Hippocampal formation (tissue), 2 donors: ENCODE measurements around the gene SLC25A42.
"Not testable (repeated sequence)": the region's sequence is repeated elsewhere in the genome, so short reads cannot be mapped to it uniquely, and the experiment has no call there.

Experiments used
- DNase-seq, 2 donors: peaks; one replicate each; lab custom pipeline; 2025; lab: John Stamatoyannopoulos, UW

The SLC25A42 gene, protein sequence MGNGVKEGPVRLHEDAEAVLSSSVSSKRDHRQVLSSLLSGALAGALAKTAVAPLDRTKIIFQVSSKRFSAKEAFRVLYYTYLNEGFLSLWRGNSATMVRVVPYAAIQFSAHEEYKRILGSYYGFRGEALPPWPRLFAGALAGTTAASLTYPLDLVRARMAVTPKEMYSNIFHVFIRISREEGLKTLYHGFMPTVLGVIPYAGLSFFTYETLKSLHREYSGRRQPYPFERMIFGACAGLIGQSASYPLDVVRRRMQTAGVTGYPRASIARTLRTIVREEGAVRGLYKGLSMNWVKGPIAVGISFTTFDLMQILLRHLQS

DNA sequence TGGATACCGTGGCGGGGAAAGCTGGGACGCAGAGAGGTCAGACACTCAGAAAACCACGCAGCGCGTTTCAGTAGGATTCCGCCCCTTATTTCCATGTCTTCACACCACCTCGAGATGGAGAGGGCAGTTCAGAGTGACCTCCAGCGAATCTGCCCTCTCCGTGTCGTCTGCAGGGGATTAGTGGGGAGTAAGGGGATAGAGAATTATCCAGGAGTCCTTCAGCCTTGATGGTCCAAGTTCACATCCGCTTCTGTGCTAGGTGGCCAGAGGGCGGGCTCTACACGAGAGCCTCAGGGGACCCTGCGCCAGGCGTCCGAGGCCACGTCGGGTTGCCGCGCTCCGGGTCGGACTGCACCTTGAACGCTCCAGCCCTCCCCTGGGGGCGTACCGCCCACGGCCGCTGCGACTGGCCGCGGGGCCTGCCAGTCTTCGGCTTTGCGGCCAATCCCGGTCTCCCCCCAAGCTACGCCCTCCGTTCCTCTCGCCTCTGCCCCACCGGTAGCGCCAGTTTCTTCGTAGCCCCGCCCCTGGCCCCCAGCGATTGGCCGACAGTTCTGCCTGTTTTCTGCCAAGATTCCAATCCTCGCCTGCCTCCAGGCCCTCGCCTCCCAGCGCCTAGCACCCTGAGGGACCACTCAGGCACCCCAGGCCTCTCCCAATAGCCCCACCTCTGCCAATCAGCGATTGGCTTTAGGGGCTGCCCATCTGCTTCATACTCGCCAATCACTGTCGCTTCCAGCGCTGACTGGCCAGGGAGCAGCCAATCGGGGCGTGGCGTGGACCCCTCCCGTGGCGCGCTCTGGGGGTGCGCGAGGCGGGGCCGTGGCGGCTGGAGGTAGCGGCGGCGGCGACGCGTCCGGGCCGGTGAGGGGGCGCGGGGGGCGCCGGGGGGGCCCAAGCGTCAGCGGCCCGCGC, at the start of gene SLC25A42:
Gene SLC25A42 (plus strand): TSS at position 812 of the 915 bp plus-strand sequence. CDS start 32,131 bp downstream, outside the sequence.
- peak; percentile 100 for DNase-seq

- DNase-seq: peak in 1 of 2 donors; percentile 6
Observed at GRCh38 chr19:19021115-19021514, 42.7 kb upstream of the SLC25A42 start.

GRCh38 chr19:19022380-19022961, 41.3 kb upstream of the SLC25A42 start:
- DNase-seq: no peak

- DNase-seq: not testable (repeated sequence)
Observed at GRCh38 chr19:19023376-19023775, 40.4 kb upstream of the SLC25A42 start.

GRCh38 chr19:19025861-19026260, 37.9 kb upstream of the SLC25A42 start:
- no peak for DNase-seq

GRCh38 chr19:19026299-19026971, 37.4 kb upstream of the SLC25A42 start:
- no peak for DNase-seq

- DNase-seq: no peak
Observed at GRCh38 chr19:19027228-19027627, 36.6 kb upstream of the SLC25A42 start.

- DNase-seq: no peak
Observed at GRCh38 chr19:19028526-19028925, 35.3 kb upstream of the SLC25A42 start.

- DNase-seq: no peak
Observed at GRCh38 chr19:19031891-19032290, 31.9 kb upstream of the SLC25A42 start.

DNA sequence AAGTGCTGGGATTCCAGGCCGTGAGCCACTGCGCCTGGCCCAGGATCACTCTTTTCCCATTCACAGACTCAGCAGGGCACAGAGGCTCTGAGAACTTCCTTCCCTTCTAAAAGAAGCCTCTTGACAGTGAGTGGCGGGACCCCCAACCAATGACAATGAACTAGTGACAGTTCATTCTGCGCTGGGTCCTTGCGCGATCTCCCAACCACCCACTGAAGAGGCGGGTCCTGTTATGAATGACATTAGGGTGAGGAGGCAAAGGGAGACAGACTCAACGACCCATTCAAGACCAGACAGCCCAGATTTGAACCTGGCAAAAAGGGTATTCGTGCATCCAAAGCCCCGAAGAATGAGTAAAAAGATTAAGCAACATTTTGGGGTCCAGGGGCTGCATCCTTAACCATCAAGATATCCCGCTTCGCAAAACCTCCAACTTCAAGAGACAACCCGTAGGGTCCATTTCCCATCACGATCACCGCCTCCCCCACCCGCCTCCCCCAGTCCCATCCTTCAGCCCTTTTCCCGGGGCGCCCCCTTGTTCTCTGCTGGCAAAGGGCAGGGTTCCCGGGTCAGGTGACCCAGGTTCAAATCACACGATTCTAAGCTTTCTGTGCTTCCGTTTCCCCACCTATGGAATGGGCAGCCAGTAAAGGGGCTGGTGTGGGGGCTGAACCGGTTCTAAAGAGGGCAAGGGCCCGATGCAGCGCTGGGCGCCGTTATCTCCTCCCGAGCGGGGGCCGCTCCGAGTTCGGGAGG, 31.2 kb upstream of the SLC25A42 start:
- DNase-seq: peak; percentile 66 to 73

- no peak for DNase-seq
Observed at GRCh38 chr19:19033176-19033425, 30.7 kb upstream of the SLC25A42 start.

DNA sequence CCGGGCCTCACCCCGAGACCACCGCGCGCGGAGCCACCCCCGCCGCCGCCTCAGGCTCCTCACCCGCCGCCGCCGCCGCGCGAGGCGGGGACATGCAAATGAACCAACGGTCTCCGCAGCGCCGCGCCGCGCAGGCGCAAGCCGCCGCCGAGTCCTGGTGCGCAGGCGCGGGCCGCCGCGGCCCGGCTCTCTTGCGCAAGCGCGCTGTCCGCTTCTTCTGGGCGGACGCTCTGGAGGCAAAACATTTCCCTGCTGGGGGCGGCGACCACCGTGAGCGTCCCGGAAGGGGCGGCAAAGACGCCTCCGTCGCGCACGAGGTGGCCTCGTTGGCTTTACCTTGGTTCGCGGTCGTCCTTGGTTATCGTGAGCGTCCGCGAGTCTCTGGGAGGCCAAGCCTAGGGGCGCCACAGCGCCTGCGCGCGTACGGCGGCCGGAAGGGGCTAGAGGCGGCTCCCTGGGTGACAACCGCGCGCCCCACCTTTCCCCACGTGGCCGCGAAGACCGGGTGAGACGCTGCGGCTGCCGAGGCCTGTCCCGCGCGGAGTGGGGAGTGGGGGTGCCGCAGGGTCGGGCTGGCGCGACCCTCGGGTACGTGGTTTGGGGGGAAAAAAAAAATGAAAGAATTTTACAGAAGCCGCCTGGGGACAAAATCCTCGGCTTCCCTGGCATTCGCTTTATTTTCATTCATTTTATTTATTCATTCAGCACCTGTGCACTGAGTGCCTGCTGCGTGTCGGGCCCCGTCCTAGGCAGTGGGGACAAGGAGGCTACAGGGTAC, 30.2 kb upstream of the SLC25A42 start, which contains the start of the genes ARMC6 and SUGP2:
Gene ARMC6 (plus strand): TSS at position 178 of the 778 bp plus-strand sequence. CDS start 607 bp downstream, outside the sequence.
Gene SUGP2 (minus strand): TSS at position 92 of the 778 bp plus-strand sequence. CDS start 2,446 bp downstream, outside the sequence.
- peak; percentile 71 to 81 for DNase-seq

DNA sequence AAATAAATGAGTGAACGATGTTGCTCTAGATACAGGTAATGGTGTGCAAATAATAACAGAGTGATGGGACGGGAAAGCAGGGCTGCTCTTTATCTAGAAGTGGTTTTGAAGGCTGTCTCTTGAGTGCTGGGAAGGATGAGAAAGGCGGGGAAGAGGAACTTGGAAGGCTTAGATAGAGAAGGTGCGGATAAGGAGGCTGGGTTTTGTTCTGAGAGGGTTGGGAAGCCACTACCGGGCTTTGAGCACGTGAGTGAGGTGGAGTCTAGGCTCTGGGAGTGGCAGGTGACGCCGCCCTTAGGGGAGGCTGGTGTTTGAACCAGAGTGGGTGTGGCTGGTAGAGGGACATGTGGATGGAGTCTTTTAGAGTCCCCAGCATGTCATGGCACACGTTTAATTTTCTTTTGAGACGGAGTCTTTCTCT, 29.6 kb upstream of the SLC25A42 start:
- DNase-seq: no peak

DNA sequence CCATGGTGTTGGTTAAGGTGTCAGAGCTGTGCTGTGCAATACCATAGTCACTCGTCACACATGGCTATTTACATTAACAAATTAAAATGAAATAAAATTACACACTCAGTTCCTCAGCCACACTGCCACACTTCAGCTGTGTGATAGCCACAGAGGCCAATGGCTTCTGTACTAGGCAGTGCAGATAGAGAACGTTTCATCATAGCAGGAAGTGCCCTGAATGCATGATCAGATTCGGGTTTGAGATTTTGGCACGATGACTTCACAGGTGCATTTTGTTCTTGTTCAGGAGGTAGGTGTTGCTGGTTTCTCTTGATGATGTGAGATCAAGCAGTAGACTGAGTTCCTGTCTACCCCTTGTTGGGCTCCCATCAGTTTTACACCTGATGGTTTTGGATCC, 23.9 kb upstream of the SLC25A42 start:
- no peak for DNase-seq

GRCh38 chr19:19040417-19040816, 23.4 kb upstream of the SLC25A42 start:
- no peak for DNase-seq

- DNase-seq: no peak
Observed at GRCh38 chr19:19042732-19043280, 21.0 kb upstream of the SLC25A42 start.

GRCh38 chr19:19043481-19043880, 20.3 kb upstream of the SLC25A42 start:
- DNase-seq: no peak

- no peak for DNase-seq
Observed at GRCh38 chr19:19043881-19044280, 19.9 kb upstream of the SLC25A42 start.

DNA sequence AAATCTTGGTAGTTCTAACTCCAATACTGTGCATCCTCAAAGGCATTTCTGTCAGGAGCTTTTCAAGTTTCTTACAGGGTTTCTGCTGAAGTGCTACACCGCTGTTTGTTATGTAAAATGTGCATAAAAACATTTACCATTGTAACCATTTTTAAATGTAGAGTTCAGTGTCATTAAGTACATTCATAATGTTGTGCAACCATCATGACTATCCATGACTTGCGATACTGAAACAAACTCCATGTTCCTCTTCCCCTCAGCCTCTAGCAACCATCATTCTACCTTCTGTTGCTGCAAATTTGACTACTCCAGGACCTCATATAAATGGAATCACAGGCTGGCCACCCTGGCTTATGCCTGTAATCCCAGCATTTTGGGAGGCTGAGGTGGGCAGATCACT, 14.4 kb upstream of the SLC25A42 start:
- no peak for DNase-seq

DNA sequence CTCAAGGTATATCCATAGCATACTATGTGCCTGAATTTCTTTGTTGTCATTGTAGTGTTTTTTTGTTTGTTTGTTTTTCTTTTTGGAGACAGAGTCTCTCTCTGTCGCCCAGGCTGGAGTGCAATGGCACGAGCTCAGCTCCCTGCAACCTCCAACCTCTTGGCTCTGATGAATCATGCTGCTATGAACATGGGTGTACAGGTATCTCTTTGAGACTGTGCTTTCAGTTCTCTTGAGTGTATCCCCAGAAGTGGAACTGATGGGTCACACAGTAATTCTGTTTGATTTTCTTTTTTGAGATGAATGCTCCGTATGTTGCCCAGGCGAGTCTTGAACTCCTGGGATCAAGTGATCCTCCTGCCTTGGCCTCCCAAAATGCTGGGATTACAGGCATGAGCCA, 13.7 kb upstream of the SLC25A42 start:
- DNase-seq: no peak
